CD14-positive monocyte (primary cell): Measurements from ENCODE around the gene SCAF8. TPM values are rescaled to one million over a fixed set of nuclear protein-coding genes. Genes with fewer than 3 reads are reported as not detected.
A peak's percentile ranks its signal among the peaks of the same experiment; 100 is the strongest.

Source experiments
- DNase-seq, 3 donors: peaks; one replicate each; pipeline ENCODE4 v3.0.0-alpha.2; 2011 to 2022
- H2AFZ ChIP-seq: 2 replicates; pipeline ENCODE4 v1.6.0; 2012; ENCODE audit warnings: mild to moderate bottlenecking, low read depth, low read length, inconsistent platforms; ENCODE audit not compliant: insufficient read depth, poor library complexity, severe bottlenecking
- H3K27ac ChIP-seq, 2 donors: 1 replicate in 1 of 2; 2 replicates in 1 of 2; pipeline ENCODE4 v1.5.1; 2012 to 2013; ENCODE audit warnings: low read length in 2 of 2, control low read depth in 1 of 2, inconsistent platforms in 1 of 2, low read depth in 1 of 2, mild to moderate bottlenecking in 1 of 2
- H3K27me3 ChIP-seq, 2 donors: one replicate each; pipeline versions ENCODE4 v1.6.0 to v1.6.1; 2011 to 2013; ENCODE audit warnings: low read length in 2 of 2; ENCODE audit not compliant: control insufficient read depth in 2 of 2, insufficient read depth in 2 of 2
- H3K36me3 ChIP-seq, 2 donors: replicated peaks in 1 of 2; 1 replicate in 1 of 2; 2 replicates in 1 of 2; pipeline versions ENCODE4 v1.5.1 to v1.6.1; 2012 to 2013; ENCODE audit warnings: low read length in 2 of 2, control low read depth in 1 of 2, inconsistent platforms in 1 of 2, mild to moderate bottlenecking in 1 of 2; ENCODE audit not compliant: insufficient read depth in 2 of 2, control insufficient read depth in 1 of 2
- H3K4me1 ChIP-seq, 2 donors: 1 replicate in 1 of 2; 2 replicates in 1 of 2; pipeline versions ENCODE4 v1.5.1 to v1.6.1; 2012 to 2013; ENCODE audit warnings: low read length in 2 of 2, control low read depth in 1 of 2, inconsistent platforms in 1 of 2, mild to moderate bottlenecking in 1 of 2, moderate library complexity in 1 of 2; ENCODE audit not compliant: insufficient read depth in 2 of 2, control insufficient read depth in 1 of 2
- H3K4me2 ChIP-seq: replicated peaks from 2 replicates; pipeline ENCODE3; 2012; ENCODE audit warnings: low read length, moderate library complexity, mild to moderate bottlenecking; ENCODE audit not compliant: poor library complexity, severe bottlenecking; ENCODE audit errors: extremely low read depth
- H3K4me3 ChIP-seq, 3 experiments: fragments of 200-600 bp in 1 of 3; sonication (generic) in 1 of 3; replicated peaks in 1 of 3; 1 replicate in 2 of 3; 2 replicates in 1 of 3; pipeline ENCODE4 v1.5.1; 2011 to 2013; ENCODE audit warnings: low read length in 3 of 3, mild to moderate bottlenecking in 3 of 3, control low read depth in 2 of 3, low read depth in 2 of 3, inconsistent platforms in 1 of 3, moderate library complexity in 1 of 3
- H3K79me2 ChIP-seq: 2 replicates; pipeline ENCODE4 v1.6.0; 2012; ENCODE audit warnings: mild to moderate bottlenecking, control low read depth, inconsistent platforms, low read length, moderate library complexity; ENCODE audit not compliant: insufficient read depth
- H3K9ac ChIP-seq: 2 replicates; pipeline ENCODE4 v1.6.0; 2017; ENCODE audit warnings: low read length, mild to moderate bottlenecking; ENCODE audit not compliant: insufficient read depth, poor library complexity, severe bottlenecking
- H3K9me3 ChIP-seq, 2 donors: replicated peaks in 1 of 2; 1 replicate in 1 of 2; 2 replicates in 1 of 2; pipeline versions ENCODE4 v1.5.1 to v1.6.1; 2012 to 2013; ENCODE audit warnings: low read length in 2 of 2, control low read depth in 1 of 2; ENCODE audit not compliant: control insufficient read depth in 1 of 2, insufficient read depth in 1 of 2
- H4K20me1 ChIP-seq: 2 replicates; pipeline ENCODE4 v1.6.0; 2012; ENCODE audit warnings: mild to moderate bottlenecking, low read length, control low read depth, moderate library complexity; ENCODE audit not compliant: insufficient read depth
- H3K27ac Mint-ChIP-seq, 7 donors: one replicate each; pipeline ENCODE4 v1.8.0; 2020; ENCODE audit warnings: mild to moderate bottlenecking in 7 of 7, mixed read lengths in 7 of 7, moderate library complexity in 6 of 7, inconsistent platforms in 2 of 7
- H3K27me3 Mint-ChIP-seq, 3 donors: one replicate each; pipeline ENCODE4 v1.8.0; 2021 to 2022; ENCODE audit warnings: low read depth in 3 of 3, mild to moderate bottlenecking in 3 of 3, mixed read lengths in 3 of 3, moderate library complexity in 3 of 3, inconsistent platforms in 1 of 3
- H3K36me3 Mint-ChIP-seq, 2 donors: one replicate each; pipeline ENCODE4 v1.8.0; 2020; ENCODE audit warnings: mixed read lengths in 2 of 2, inconsistent platforms in 1 of 2, mild to moderate bottlenecking in 1 of 2
- H3K4me1 Mint-ChIP-seq: one replicate; pipeline ENCODE4 v1.8.0; 2020; ENCODE audit warnings: mild to moderate bottlenecking, mixed read lengths
- H3K4me3 Mint-ChIP-seq, 2 donors: one replicate each; pipeline ENCODE4 v1.8.0; 2020; ENCODE audit warnings: mild to moderate bottlenecking in 2 of 2, mixed read lengths in 2 of 2, moderate library complexity in 1 of 2
- H3K9me3 Mint-ChIP-seq, 7 donors: one replicate each; pipeline ENCODE4 v1.8.0; 2020 to 2022; ENCODE audit warnings: mixed read lengths in 7 of 7, mild to moderate bottlenecking in 6 of 7, moderate library complexity in 6 of 7, inconsistent platforms in 2 of 7
- CTCF ChIP-seq: fragments of 200-600 bp; IDR thresholded peaks from one replicate; pipeline ENCODE4 v1.8.0; 2022; ENCODE audit warnings: antibody characterized with exemption, mild to moderate bottlenecking
- WGBS: methylation state at CpG from one replicate; pipeline ENCODE4 v1.1.5; 2013; ENCODE audit warnings: missing lambda C conversion rate; ENCODE audit not compliant: insufficient coverage; 5-methylcytosine and 5-hydroxymethylcytosine counted together
- intact Hi-C, 2 donors: fragments of 100-400 bp; cut with micrococcal nuclease; formaldehyde crosslinking; loops; one replicate each; pipeline versions ENCODE4 v1.15.0 to v1.15.1; 2023
- polyA plus RNA-seq, 3 donors: library from polyadenylated mRNA; depleted of rRNA in 1 of 3; unstranded in 2 of 3; stranded (reverse) in 1 of 3; fragments of 300-500 nt in 2 of 3; fragments of >200 nt in 1 of 3; fragmentation: Illumina TruSeq in 2 of 3; gene quantifications; 1 replicate in 2 of 3; 2 replicates in 1 of 3; pipeline ENCODE4 v1.2.3, GENCODE V29; 2012 to 2021

The SCAF8 gene
- polyA plus RNA-seq, 3 donors, result 2.8 to 18.5 (median 4.2) TPM

- Histone ChIP-seq H3K79me2 (no peaks in the 10 kb centered on the region), H3K9me3 (no peaks in the 10 kb centered on the region), H3K36me3 (peaks cover 95 to 98% of the 10 kb centered on the region in 2 donors), H3K4me3 (no peak overlapping the region), H3K27ac (no peak overlapping the region), H3K4me1 (no peaks in the 10 kb centered on the region), H3K27me3 (no peaks in the 10 kb centered on the region), H3K9ac (no peak overlapping the region), H4K20me1 (peaks cover 24% of the 10 kb centered on the region), H2AFZ (no peak overlapping the region), H3K4me2 (no peak overlapping the region)
- DNase-seq, result no peak
- no peaks in the 10 kb centered on the region for H3K4me1 Mint-ChIP-seq
- no peak overlapping the region for H3K27ac Mint-ChIP-seq
- no peaks in the 10 kb centered on the region for H3K9me3 Mint-ChIP-seq
- intact Hi-C loops, result no loop called here
- no peak overlapping the region for H3K4me3 Mint-ChIP-seq
- peaks cover 71 to 85% of the 10 kb centered on the region in 2 donors for H3K36me3 Mint-ChIP-seq
- whole genome bisulfite sequencing, result no CpG with 5 or more reads among the region's 1 CpG
- H3K27me3 Mint-ChIP-seq, result no peaks in the 10 kb centered on the region
- TF ChIP-seq CTCF, result no peak
These were observed 87.9 kb downstream of the SCAF8 start for GRCh38 chr6:154821099-154821498.

GRCh38 chr6:154821638-154822037 lies 88.4 kb downstream of the SCAF8 start:
- no peaks in the 10 kb centered on the region for H3K9me3 Mint-ChIP-seq
- H3K4me3 Mint-ChIP-seq, result no peak overlapping the region
- H3K27ac Mint-ChIP-seq, result peak overlapping the region in 1 of 7 donors; percentile 6
- WGBS, result 100% methylated on average over 1 of the region's 2 CpGs
- Histone ChIP-seq H3K27ac (no peak overlapping the region), H3K79me2 (no peaks in the 10 kb centered on the region), H3K9me3 (no peaks in the 10 kb centered on the region), H2AFZ (no peak overlapping the region), H3K27me3 (no peaks in the 10 kb centered on the region), H3K4me2 (no peak overlapping the region), H3K9ac (no peak overlapping the region), H3K36me3 (peaks cover 94 to 96% of the 10 kb centered on the region in 2 donors), H3K4me1 (no peaks in the 10 kb centered on the region), H4K20me1 (peaks cover 24% of the 10 kb centered on the region), H3K4me3 (no peak overlapping the region)
- no peak for TF ChIP-seq CTCF
- intact Hi-C loops, result no loop called here
- no peaks in the 10 kb centered on the region for H3K4me1 Mint-ChIP-seq
- no peak for DNase-seq
- peaks cover 65 to 79% of the 10 kb centered on the region in 2 donors for H3K36me3 Mint-ChIP-seq
- no peaks in the 10 kb centered on the region for H3K27me3 Mint-ChIP-seq
